Measurements from ENCODE around the gene PRKD1.

DNA sequence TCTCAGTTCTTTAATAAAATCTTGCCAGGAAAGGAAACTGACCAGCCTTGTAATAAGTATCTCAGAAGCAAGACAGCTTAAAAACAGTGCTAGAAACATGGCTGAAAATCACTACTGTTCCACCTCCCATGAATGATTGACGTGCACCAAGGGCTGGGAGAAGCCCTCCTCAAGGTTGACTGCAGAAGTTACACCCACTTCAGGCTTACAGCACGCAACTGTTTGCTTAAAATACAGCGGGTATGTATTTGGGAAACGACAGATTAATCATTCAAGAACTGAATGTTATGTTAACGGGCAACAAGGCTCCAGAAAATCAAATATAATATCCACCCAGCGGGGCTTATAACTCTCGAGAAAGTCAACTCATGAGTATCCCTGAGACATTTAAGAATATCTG, 22.1 kb downstream of the PRKD1 start:
- TF ChIP-seq EZH2phosphoT487 (IDR thresholded peaks at IDR 0.05; ENCODE audit: low read depth): no peak
- TF ChIP-seq, protein P1, sequence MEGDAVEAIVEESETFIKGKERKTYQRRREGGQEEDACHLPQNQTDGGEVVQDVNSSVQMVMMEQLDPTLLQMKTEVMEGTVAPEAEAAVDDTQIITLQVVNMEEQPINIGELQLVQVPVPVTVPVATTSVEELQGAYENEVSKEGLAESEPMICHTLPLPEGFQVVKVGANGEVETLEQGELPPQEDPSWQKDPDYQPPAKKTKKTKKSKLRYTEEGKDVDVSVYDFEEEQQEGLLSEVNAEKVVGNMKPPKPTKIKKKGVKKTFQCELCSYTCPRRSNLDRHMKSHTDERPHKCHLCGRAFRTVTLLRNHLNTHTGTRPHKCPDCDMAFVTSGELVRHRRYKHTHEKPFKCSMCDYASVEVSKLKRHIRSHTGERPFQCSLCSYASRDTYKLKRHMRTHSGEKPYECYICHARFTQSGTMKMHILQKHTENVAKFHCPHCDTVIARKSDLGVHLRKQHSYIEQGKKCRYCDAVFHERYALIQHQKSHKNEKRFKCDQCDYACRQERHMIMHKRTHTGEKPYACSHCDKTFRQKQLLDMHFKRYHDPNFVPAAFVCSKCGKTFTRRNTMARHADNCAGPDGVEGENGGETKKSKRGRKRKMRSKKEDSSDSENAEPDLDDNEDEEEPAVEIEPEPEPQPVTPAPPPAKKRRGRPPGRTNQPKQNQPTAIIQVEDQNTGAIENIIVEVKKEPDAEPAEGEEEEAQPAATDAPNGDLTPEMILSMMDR (IDR thresholded peaks at IDR 0.05; ENCODE audit: low read depth, low read length): no peak
